ENCODE results near the gene ANTXR1. TPM values are rescaled to one million over a fixed set of nuclear protein-coding genes. Genes with fewer than 3 reads are reported as not detected.

The ANTXR1 gene
- total and polyA plus RNA-seq, 2 experiments from 2014 or later, result 24.0 to 36.0 TPM

DNA sequence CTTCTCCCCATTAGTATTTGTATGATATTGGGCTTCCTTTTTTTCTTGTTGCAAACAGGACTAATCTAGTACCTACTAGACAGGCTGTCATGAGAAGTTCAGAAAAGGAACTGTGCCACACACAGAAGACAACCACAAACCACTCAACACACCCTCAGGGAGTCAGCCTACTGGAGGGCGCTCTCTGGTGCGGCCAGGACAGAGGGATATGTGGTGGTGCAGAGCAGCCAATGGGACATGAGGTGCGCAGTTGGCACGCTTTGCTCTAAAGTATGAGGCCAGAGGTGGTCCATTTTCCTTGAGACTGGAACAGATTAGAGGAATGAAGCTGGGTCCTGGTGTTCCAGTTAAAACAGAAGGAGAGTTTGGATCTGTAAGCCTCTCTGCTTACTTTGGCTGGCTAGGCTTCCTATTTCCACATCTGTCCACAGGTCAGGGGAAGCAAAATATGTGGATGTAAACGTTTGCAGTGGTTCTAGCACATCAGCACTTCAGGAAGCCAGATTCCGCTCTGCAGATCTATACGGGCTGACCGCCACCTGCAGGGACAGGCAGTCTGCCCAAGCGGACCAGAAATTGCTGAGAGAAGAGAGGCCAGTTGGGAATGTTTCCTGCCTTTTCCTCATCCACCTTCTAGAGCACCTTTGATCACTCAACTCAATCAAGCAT is 260.0 kb downstream of the ANTXR1 start:
- no peak overlapping the region for H3K4me3 ChIP-seq
- H3K27ac ChIP-seq, result no peak overlapping the region
- no peaks in the 10 kb centered on the region for H3K9me3 ChIP-seq (ENCODE audit: low read depth)
- H3K36me3 ChIP-seq, result no peaks in the 10 kb centered on the region
- no peaks in the 10 kb centered on the region for H3K27me3 ChIP-seq
- peak in 1 of 2 donors; percentile 76 for DNase-seq (ENCODE audit: low read depth in 1 of 2, low spot score in 1 of 2)
- TF ChIP-seq, protein P1, sequence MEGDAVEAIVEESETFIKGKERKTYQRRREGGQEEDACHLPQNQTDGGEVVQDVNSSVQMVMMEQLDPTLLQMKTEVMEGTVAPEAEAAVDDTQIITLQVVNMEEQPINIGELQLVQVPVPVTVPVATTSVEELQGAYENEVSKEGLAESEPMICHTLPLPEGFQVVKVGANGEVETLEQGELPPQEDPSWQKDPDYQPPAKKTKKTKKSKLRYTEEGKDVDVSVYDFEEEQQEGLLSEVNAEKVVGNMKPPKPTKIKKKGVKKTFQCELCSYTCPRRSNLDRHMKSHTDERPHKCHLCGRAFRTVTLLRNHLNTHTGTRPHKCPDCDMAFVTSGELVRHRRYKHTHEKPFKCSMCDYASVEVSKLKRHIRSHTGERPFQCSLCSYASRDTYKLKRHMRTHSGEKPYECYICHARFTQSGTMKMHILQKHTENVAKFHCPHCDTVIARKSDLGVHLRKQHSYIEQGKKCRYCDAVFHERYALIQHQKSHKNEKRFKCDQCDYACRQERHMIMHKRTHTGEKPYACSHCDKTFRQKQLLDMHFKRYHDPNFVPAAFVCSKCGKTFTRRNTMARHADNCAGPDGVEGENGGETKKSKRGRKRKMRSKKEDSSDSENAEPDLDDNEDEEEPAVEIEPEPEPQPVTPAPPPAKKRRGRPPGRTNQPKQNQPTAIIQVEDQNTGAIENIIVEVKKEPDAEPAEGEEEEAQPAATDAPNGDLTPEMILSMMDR (IDR thresholded peaks at IDR 0.05; ENCODE audit: low read depth, low read length), result peak; percentile 19
- no peaks in the 10 kb centered on the region for H3K4me1 ChIP-seq (ENCODE audit: low read depth)

DNA sequence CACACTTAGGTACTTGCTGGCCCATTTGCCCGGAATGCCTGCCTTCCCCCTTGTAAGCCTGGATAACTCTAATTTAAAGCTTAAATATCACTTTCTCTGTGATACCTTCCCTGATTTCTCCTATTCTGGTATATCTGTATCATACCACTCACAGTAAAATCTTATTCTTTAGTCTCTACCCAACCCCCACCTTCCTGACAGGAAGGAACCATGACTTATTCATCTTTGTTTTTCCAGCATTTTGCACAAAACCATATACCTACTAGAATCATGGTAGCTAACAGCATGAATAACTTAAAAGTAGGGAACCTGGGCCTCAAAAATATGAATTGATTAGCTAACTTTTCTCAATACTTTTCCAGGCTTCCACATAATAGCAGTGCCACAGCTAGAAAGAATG is 262.5 kb downstream of the ANTXR1 start:
- TF ChIP-seq, protein P1 (IDR thresholded peaks at IDR 0.05; ENCODE audit: low read depth, low read length), result no peak
- no peaks in the 10 kb centered on the region for H3K27me3 ChIP-seq
- no peaks in the 10 kb centered on the region for H3K36me3 ChIP-seq
- DNase-seq (ENCODE audit: low read depth in 1 of 2, low spot score in 1 of 2), result no peak
- H3K9me3 ChIP-seq (ENCODE audit: low read depth), result no peaks in the 10 kb centered on the region
- H3K4me3 ChIP-seq, result no peak overlapping the region
- no peaks in the 10 kb centered on the region for H3K4me1 ChIP-seq (ENCODE audit: low read depth)
- no peak overlapping the region for H3K27ac ChIP-seq

DNA sequence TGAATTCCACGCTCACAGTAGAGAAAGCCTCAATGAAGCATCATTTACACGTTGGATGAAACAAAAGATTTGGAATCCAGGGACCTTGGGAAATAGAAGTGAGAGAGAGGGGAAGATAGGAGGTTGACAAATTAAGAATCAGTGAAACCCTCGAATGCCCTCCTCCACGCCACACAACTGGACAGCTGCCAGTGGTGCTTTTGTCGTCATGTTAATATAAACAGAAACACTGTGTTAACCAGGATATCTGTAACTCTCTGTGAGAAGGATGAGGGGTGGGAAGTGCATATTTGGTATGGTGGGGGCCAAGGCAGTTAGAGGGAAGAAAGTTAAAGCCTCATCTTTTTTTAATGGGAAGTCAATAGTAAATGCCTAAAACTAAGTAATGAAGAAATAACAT is 265.4 kb downstream of the ANTXR1 start:
- H3K27ac ChIP-seq, result no peak overlapping the region
- no peak overlapping the region for H3K4me3 ChIP-seq
- no peaks in the 10 kb centered on the region for H3K27me3 ChIP-seq
- H3K9me3 ChIP-seq (ENCODE audit: low read depth), result no peaks in the 10 kb centered on the region
- DNase-seq (ENCODE audit: low read depth in 1 of 2, low spot score in 1 of 2), result peak in 1 of 2 donors; percentile 62
- TF ChIP-seq, protein P1 (IDR thresholded peaks at IDR 0.05; ENCODE audit: low read depth, low read length), result no peak
- no peaks in the 10 kb centered on the region for H3K4me1 ChIP-seq (ENCODE audit: low read depth)
- H3K36me3 ChIP-seq, result no peaks in the 10 kb centered on the region

DNA sequence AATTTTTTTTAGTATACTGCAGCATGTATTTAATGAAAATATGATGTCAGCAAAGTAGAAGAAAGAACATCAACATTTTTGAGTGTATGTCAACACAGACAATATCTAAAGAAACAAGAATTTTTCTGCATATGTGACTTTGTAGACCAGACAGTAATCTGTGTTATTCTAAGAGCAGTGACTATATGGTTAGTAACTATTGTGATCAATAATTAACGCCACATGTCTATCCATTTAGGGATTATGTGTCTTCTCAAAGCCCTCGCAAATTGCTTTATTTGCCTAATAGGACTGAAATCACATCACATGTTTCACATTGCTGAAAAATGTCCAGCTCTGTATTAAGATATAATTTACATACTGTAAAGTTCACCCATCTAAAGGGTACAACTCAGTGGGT is 266.2 kb downstream of the ANTXR1 start:
- TF ChIP-seq, protein P1 (IDR thresholded peaks at IDR 0.05; ENCODE audit: low read depth, low read length), result no peak
- Histone ChIP-seq H3K9me3 (ENCODE audit: low read depth) (no peaks in the 10 kb centered on the region), H3K27me3 (no peaks in the 10 kb centered on the region), H3K27ac (no peak overlapping the region), H3K4me1 (ENCODE audit: low read depth) (no peaks in the 10 kb centered on the region), H3K4me3 (no peak overlapping the region), H3K36me3 (no peaks in the 10 kb centered on the region)
- no peak for DNase-seq (ENCODE audit: low read depth in 1 of 2, low spot score in 1 of 2)

DNA sequence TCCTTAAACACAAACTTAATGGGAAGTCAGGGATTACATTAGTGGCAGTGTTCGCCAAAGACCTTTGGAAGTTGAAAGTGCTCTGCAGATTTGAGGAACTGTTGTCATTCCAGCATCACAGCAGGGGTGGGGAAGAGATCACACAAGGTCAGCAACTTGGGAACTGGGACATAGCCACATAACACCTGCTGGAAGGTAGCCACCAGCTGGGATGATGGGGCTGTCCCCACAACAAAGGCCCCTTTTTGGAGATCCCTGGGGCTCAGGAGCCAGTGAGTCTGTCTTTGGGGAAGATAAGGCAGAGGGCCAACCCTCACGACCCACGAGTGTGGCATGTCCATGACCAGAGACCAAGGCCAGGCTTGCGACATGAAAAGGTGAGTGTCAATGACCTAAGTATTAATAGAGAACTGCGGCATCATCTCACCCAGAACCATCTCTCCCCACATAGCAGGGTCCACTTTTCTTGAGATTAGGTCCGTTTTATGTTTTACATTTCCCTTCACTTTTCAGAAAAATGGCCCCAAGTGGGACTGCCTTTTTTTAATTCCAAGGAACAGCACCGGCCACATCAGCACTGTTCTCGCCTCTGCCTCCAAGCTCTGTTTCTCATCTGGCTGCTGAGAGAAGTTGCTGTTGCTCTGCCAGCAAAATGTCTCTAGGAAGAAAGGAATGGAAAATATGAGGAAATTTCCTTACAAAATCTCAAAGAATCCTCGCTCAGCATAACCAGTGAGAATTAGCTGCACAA is 267.1 kb downstream of the ANTXR1 start:
- no peak overlapping the region for H3K4me3 ChIP-seq
- no peaks in the 10 kb centered on the region for H3K4me1 ChIP-seq (ENCODE audit: low read depth)
- no peaks in the 10 kb centered on the region for H3K27me3 ChIP-seq
- H3K27ac ChIP-seq, result no peak overlapping the region
- H3K9me3 ChIP-seq (ENCODE audit: low read depth), result no peaks in the 10 kb centered on the region
- no peaks in the 10 kb centered on the region for H3K36me3 ChIP-seq
- DNase-seq (ENCODE audit: low read depth in 1 of 2, low spot score in 1 of 2), result peak in 1 of 2 donors; percentile 38
- TF ChIP-seq, protein P1 (IDR thresholded peaks at IDR 0.05; ENCODE audit: low read depth, low read length), result no peak
